ENCODE results near the gene HOXB9. TPM values are rescaled to one million over a fixed set of nuclear protein-coding genes. Genes with fewer than 3 reads are reported as not detected.

Gene HOXB9
- total RNA-seq = 1 to 10 TPM in 1 of 3 donors, under 1 TPM in 2; 0.12 to 1.0 (median 0.18) TPM
- total RNA-seq (2013) = not detected

DNA sequence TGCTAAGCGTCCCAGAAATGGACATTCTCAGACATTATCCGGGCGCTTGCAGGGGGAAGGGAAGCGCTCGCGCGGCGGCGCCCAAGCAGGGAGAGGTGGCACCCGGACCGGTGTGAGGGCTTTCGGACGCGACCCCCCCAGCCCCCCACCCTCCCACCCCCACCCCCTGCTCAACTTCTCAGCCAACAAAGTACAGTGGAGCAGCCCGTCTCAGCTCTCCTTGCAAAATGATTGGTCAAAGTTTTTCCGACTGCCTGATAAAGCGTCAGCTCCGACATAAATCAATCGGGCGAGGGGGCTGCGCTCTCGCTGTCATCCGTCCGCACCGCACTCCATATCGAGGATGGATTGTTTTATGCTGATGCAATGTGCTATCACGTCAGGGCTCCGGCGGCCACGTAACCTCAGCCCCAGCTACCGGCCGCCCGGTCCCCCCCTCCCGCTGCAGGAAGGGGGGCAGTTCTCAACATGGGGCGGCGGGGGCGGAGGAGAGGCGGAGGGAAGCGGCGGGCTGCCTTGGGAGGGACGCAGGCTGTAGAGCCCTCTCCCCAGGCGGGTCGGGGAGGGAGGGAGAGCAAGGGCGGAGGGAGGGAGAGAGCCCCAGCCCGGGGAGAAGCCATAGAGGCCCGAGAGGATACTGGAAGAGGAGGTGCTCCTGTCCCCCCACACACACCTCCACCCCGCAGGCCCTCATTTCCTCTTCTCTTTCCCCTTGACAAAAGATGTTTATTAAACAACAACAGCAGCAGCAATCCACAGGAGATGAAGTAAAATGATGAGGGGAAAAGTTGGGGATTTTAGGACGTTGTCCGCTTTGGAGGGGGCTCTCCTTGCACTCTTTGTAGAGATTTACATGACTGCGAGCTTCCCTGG is at the start of gene HOXB9:
Gene HOXB9, minus strand, starts transcription at position 114 of the 873 bp plus-strand sequence. Its CDS starts 89 bp downstream, at position 25.
- Histone ChIP-seq H3K4me3 (ENCODE audit: low read length) (peak within 1 kb of the TSS; percentile 14), H3K36me3 (ENCODE audit: control insufficient read depth, insufficient read depth, low read length) (no peaks in the 10 kb centered on the region), H3K27ac (ENCODE audit: low read length) (no peak within 1 kb of the TSS), H3K27me3 (ENCODE audit: control insufficient read depth, insufficient read depth, low read length) (peaks cover 68% of the 10 kb centered on the region), H3K4me1 (ENCODE audit: control insufficient read depth, insufficient read depth, low read length) (peaks cover 28% of the 10 kb centered on the region), H3K9me3 (ENCODE audit: control insufficient read depth, insufficient read depth, low read length) (no peaks in the 10 kb centered on the region)
- intact Hi-C loops (cut with micrococcal nuclease) = no loop called here
- TF ChIP-seq, protein P1, sequence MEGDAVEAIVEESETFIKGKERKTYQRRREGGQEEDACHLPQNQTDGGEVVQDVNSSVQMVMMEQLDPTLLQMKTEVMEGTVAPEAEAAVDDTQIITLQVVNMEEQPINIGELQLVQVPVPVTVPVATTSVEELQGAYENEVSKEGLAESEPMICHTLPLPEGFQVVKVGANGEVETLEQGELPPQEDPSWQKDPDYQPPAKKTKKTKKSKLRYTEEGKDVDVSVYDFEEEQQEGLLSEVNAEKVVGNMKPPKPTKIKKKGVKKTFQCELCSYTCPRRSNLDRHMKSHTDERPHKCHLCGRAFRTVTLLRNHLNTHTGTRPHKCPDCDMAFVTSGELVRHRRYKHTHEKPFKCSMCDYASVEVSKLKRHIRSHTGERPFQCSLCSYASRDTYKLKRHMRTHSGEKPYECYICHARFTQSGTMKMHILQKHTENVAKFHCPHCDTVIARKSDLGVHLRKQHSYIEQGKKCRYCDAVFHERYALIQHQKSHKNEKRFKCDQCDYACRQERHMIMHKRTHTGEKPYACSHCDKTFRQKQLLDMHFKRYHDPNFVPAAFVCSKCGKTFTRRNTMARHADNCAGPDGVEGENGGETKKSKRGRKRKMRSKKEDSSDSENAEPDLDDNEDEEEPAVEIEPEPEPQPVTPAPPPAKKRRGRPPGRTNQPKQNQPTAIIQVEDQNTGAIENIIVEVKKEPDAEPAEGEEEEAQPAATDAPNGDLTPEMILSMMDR (IDR thresholded peaks at IDR 0.05) = no peak
- peak within 1 kb of the TSS; percentile 35 to 84 for H3K27ac Mint-ChIP-seq
- no peaks in the 10 kb centered on the region for H3K9me3 Mint-ChIP-seq
- peak within 1 kb of the TSS; percentile 89 for H3K4me3 Mint-ChIP-seq
- peaks cover 81 to 86% of the 10 kb centered on the region in 2 donors for H3K27me3 Mint-ChIP-seq (ENCODE audit: low read depth in 2 of 2)
- WGBS (ENCODE audit: insufficient coverage) = 5% methylated on average over 31 of the region's 50 CpGs
- H3K36me3 Mint-ChIP-seq = no peaks in the 10 kb centered on the region
- H3K4me1 Mint-ChIP-seq = peaks cover 18 to 20% of the 10 kb centered on the region in 2 donors
- peak; percentile 51 to 71 for DNase-seq
- peak; percentile 70 to 76 (median 71) for ATAC-seq

DNA sequence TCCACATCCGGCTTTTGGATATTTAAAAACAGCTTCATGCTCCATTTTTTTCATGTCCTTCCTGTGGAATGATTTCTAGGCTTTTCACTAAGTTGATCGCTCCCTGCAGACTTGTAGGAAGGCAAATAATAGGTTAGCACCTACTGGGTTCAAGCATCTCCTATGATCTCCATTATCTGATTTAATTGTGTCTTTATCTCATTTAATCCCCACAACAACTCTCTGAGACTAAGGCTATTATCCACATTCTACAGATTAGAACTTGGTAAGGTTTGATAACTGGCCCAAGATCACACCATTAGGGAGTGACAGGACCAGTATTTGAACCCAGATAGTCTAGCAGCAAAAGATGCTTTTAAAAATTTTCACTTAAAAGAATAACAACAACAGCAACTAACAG is 46.2 kb upstream of the HOXB9 start:
- no peak overlapping the region for H3K27ac ChIP-seq (ENCODE audit: low read length)
- peaks cover 5% of the 10 kb centered on the region for H3K4me1 ChIP-seq (ENCODE audit: control insufficient read depth, insufficient read depth, low read length)
- no peak for ATAC-seq
- no peaks in the 10 kb centered on the region for H3K9me3 Mint-ChIP-seq
- peaks cover 3% of the 10 kb centered on the region for H3K27me3 ChIP-seq (ENCODE audit: control insufficient read depth, insufficient read depth, low read length)
- no peak overlapping the region for H3K4me3 ChIP-seq (ENCODE audit: low read length)
- no peaks in the 10 kb centered on the region for H3K9me3 ChIP-seq (ENCODE audit: control insufficient read depth, insufficient read depth, low read length)
- no peaks in the 10 kb centered on the region for H3K36me3 Mint-ChIP-seq
- no peak overlapping the region for H3K27ac Mint-ChIP-seq
- intact Hi-C loops (cut with micrococcal nuclease) = no loop called here
- peaks cover 23 to 31% of the 10 kb centered on the region in 2 donors for H3K27me3 Mint-ChIP-seq (ENCODE audit: low read depth in 2 of 2)
- DNase-seq = no peak
- H3K36me3 ChIP-seq (ENCODE audit: control insufficient read depth, insufficient read depth, low read length) = no peaks in the 10 kb centered on the region
- TF ChIP-seq, protein P1 (IDR thresholded peaks at IDR 0.05) = no peak
- no peak overlapping the region for H3K4me3 Mint-ChIP-seq
- peaks cover 5% of the 10 kb centered on the region in 2 donors for H3K4me1 Mint-ChIP-seq
- WGBS (ENCODE audit: insufficient coverage) = 85% methylated on average over 2 of the region's 2 CpGs

DNA sequence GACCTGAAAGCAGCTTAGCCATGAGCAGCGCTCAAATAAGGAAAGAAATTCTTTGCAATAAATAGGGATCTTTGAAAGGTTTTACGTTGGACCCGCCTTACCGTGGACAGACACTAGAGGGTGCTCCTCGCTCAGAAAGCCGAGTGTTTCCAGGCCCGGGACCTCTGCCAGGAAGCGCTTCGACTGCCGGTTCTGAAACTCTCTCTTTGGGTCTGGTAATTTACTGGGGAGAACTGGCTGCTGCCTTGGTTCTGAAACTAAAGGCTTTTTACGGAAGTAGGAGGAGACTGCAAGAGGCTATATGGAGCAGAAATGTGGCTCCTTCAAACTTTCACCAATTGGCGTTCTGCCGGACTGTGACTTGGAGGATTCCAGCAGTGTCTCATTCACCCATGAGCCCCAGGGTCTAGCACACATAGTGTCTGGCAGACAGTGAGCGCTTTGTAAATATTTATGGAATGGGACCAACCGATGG is 45.6 kb upstream of the HOXB9 start:
- Mint-ChIP-seq H3K36me3 (no peaks in the 10 kb centered on the region), H3K9me3 (no peaks in the 10 kb centered on the region), H3K27me3 (ENCODE audit: low read depth in 2 of 2) (peaks cover 21 to 37% of the 10 kb centered on the region in 2 donors), H3K4me3 (peak overlapping the region; percentile 41), H3K27ac (no peak overlapping the region), H3K4me1 (peaks cover 5% of the 10 kb centered on the region in 2 donors)
- Histone ChIP-seq H3K9me3 (ENCODE audit: control insufficient read depth, insufficient read depth, low read length) (no peaks in the 10 kb centered on the region), H3K27ac (ENCODE audit: low read length) (no peak overlapping the region), H3K27me3 (ENCODE audit: control insufficient read depth, insufficient read depth, low read length) (peaks cover 3% of the 10 kb centered on the region), H3K4me1 (ENCODE audit: control insufficient read depth, insufficient read depth, low read length) (peaks cover 5% of the 10 kb centered on the region), H3K4me3 (ENCODE audit: low read length) (no peak overlapping the region), H3K36me3 (ENCODE audit: control insufficient read depth, insufficient read depth, low read length) (no peaks in the 10 kb centered on the region)
- WGBS (ENCODE audit: insufficient coverage) = 20% methylated on average over 15 of the region's 15 CpGs
- DNase-seq (peak; percentile 59 to 84), ATAC-seq (peak; percentile 68 to 98 (median 93))
- TF ChIP-seq, protein P1 (IDR thresholded peaks at IDR 0.05) = peak; percentile 77
- intact Hi-C loops (cut with micrococcal nuclease) = no loop called here

All from natural killer cell (primary cell).